ENCODE data around the gene AMT. TPM values are rescaled to one million over a fixed set of nuclear protein-coding genes. Genes with fewer than 3 reads are reported as not detected.

The AMT gene
- total RNA-seq, 1 experiment from 2014 or later: 60.4 TPM

- H3K36me3 ChIP-seq (replicated peaks; ENCODE audit: control insufficient read depth, insufficient read depth, low read length): no peaks in the 10 kb centered on the region; the same call in 1 of the 2 replicates
- no peaks in the 10 kb centered on the region for H3K27me3 ChIP-seq (ENCODE audit: control insufficient read depth, insufficient read depth, low read length)
- no peak overlapping the region for H3K4me3 ChIP-seq (ENCODE audit: insufficient read depth, low read depth, low read length)
- no peak for DNase-seq
Observed at GRCh38 chr3:49388289-49388820, 33.9 kb downstream of the AMT start.

- Histone ChIP-seq H3K36me3 (replicated peaks; ENCODE audit: control insufficient read depth, insufficient read depth, low read length) (no peaks in the 10 kb centered on the region; the same call in 1 of the 2 replicates), H3K4me3 (ENCODE audit: insufficient read depth, low read depth, low read length) (no peak overlapping the region), H3K27me3 (ENCODE audit: control insufficient read depth, insufficient read depth, low read length) (no peaks in the 10 kb centered on the region)
- DNase-seq: no peak
Observed at GRCh38 chr3:49387721-49388120, 34.6 kb downstream of the AMT start.

- Histone ChIP-seq H3K4me3 (ENCODE audit: insufficient read depth, low read depth, low read length) (no peak overlapping the region), H3K36me3 (replicated peaks; ENCODE audit: control insufficient read depth, insufficient read depth, low read length) (no peaks in the 10 kb centered on the region; the same call in 1 of the 2 replicates), H3K27me3 (ENCODE audit: control insufficient read depth, insufficient read depth, low read length) (no peaks in the 10 kb centered on the region)
- DNase-seq: no peak
Observed at GRCh38 chr3:49386056-49386756, 36.1 kb downstream of the AMT start.

- no peaks in the 10 kb centered on the region; the same call in 1 of the 2 replicates for H3K36me3 ChIP-seq (replicated peaks; ENCODE audit: control insufficient read depth, insufficient read depth, low read length)
- DNase-seq: no peak
- H3K27me3 ChIP-seq (ENCODE audit: control insufficient read depth, insufficient read depth, low read length): no peaks in the 10 kb centered on the region
- no peak overlapping the region for H3K4me3 ChIP-seq (ENCODE audit: insufficient read depth, low read depth, low read length)
Observed at GRCh38 chr3:49385617-49386016, 36.7 kb downstream of the AMT start.

- H3K4me3 ChIP-seq (ENCODE audit: insufficient read depth, low read depth, low read length): no peak overlapping the region
- no peak for DNase-seq
- no peaks in the 10 kb centered on the region for H3K27me3 ChIP-seq (ENCODE audit: control insufficient read depth, insufficient read depth, low read length)
- no peaks in the 10 kb centered on the region; the same call in 1 of the 2 replicates for H3K36me3 ChIP-seq (replicated peaks; ENCODE audit: control insufficient read depth, insufficient read depth, low read length)
Observed at GRCh38 chr3:49383387-49383786, 38.9 kb downstream of the AMT start.

- DNase-seq: no peak
- Histone ChIP-seq H3K36me3 (replicated peaks; ENCODE audit: control insufficient read depth, insufficient read depth, low read length) (peaks cover 10% of the 10 kb centered on the region), H3K27me3 (ENCODE audit: control insufficient read depth, insufficient read depth, low read length) (no peaks in the 10 kb centered on the region), H3K4me3 (ENCODE audit: insufficient read depth, low read depth, low read length) (no peak overlapping the region)
Observed at GRCh38 chr3:49378249-49378895, 43.9 kb downstream of the AMT start.

GRCh38 chr3:49377483-49377882, 44.8 kb downstream of the AMT start:
- DNase-seq: no peak
- H3K36me3 ChIP-seq (replicated peaks; ENCODE audit: control insufficient read depth, insufficient read depth, low read length): peaks cover 15% of the 10 kb centered on the region
- H3K4me3 ChIP-seq (ENCODE audit: insufficient read depth, low read depth, low read length): no peak overlapping the region
- no peaks in the 10 kb centered on the region for H3K27me3 ChIP-seq (ENCODE audit: control insufficient read depth, insufficient read depth, low read length)

- no peaks in the 10 kb centered on the region for H3K27me3 ChIP-seq (ENCODE audit: control insufficient read depth, insufficient read depth, low read length)
Observed at GRCh38 chr3:49371946-49372345, 50.3 kb downstream of the AMT start.

GRCh38 chr3:49370585-49371290, 51.5 kb downstream of the AMT start:
- Histone ChIP-seq H3K4me3 (ENCODE audit: insufficient read depth, low read depth, low read length) (no peak overlapping the region), H3K36me3 (replicated peaks; ENCODE audit: control insufficient read depth, insufficient read depth, low read length) (peaks cover 29% of the 10 kb centered on the region), H3K27me3 (ENCODE audit: control insufficient read depth, insufficient read depth, low read length) (no peaks in the 10 kb centered on the region)
- DNase-seq: no peak

More at GRCh38 chr3:49371946-49372345, 50.3 kb downstream of the AMT start:
- DNase-seq: no peak
- Histone ChIP-seq H3K36me3 (replicated peaks; ENCODE audit: control insufficient read depth, insufficient read depth, low read length) (peaks cover 27% of the 10 kb centered on the region), H3K4me3 (ENCODE audit: insufficient read depth, low read depth, low read length) (no peak overlapping the region)

Other genes starting within 250 kb of the AMT start
- gene C3orf62, start 145.2 kb downstream of the AMT start, total RNA-seq (2014; rRNA removed; shearing (Covaris generic)): 0.80 and 1.3 TPM in 2 replicates
- gene USP4, start 82.4 kb downstream of the AMT start, total RNA-seq (2014; rRNA removed; shearing (Covaris generic)): 9.6 and 10.7 TPM in 2 replicates
- 222 and 298 TPM in 2 replicates for gene GPX1, start 64.1 kb downstream of the AMT start, total RNA-seq (2014; rRNA removed; shearing (Covaris generic))
- 377 and 386 TPM in 2 replicates for gene RHOA, start 10.5 kb downstream of the AMT start, total RNA-seq (2014; rRNA removed; shearing (Covaris generic))
- gene TCTA, start 10.1 kb downstream of the AMT start, total RNA-seq (2014; rRNA removed; shearing (Covaris generic)): 5.8 and 10.9 TPM in 2 replicates
- gene NICN1, start 6.9 kb upstream of the AMT start, total RNA-seq (2014; rRNA removed; shearing (Covaris generic)): 5.2 and 5.7 TPM in 2 replicates
- gene DAG1, start 47.8 kb upstream of the AMT start, total RNA-seq (2014; rRNA removed; shearing (Covaris generic)): 80.4 and 87.4 TPM in 2 replicates
- gene BSN, start 132.0 kb upstream of the AMT start, total RNA-seq (2014; rRNA removed; shearing (Covaris generic)): 0.52 and 1.1 TPM in 2 replicates